Eye (tissue), 1 donor: ENCODE results near the gene STK33.
"Not testable (repeated sequence)": the region's sequence is repeated elsewhere in the genome, so short reads cannot be mapped to it uniquely, and the experiment has no call there.

Experiments
- DNase-seq: peaks from one replicate; pipeline ENCODE4 v3.0.0-alpha.2; 2015

STK33 gene

GRCh38 chr11:8533332-8533731, 60.7 kb downstream of the STK33 start:
- no peak for DNase-seq

DNA sequence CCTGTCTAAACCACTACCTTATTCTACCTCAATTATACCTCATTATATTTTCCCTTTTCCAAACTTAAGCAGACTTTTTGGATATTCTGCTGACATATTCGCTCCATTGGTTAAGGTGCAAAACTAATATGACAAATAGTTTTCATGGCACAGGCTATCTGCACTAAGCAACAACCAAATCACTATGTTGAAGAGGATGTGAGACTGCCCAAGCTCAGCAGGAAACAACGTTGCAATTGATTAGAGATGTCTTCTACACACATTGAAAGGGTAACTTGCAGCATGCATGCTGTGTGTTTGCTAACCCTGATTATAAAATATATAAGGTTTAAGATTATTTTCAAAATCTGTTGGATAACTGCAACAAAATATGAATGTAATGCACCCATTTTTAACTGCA, 61.6 kb downstream of the STK33 start:
- no peak for DNase-seq

GRCh38 chr11:8531982-8532381, 62.0 kb downstream of the STK33 start:
- DNase-seq: no peak

- DNase-seq: peak; percentile 66
Observed at GRCh38 chr11:8531312-8531711, 62.7 kb downstream of the STK33 start.

DNA sequence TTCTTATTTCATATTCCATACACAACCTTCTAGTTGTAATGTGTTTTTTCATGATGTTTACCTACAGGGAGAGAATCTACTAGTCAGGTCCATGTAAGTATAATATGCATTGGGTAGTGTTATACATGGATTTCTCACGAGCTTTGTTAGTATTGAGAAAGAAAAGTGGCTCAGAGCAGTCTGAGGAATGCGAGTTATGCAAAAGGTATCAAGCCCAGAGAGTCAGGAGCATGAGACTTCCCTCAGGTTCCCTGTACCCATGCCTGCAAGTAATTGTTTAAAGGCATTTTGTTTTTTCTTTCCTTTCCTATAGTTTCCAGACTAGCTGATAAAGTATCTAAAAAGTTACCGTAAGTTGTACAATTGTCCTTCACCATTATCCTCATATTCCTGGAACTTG, 66.1 kb downstream of the STK33 start:
- DNase-seq: no peak

- DNase-seq: no peak
Observed at GRCh38 chr11:8523396-8523795, 70.6 kb downstream of the STK33 start.

GRCh38 chr11:8512547-8512946, 81.5 kb downstream of the STK33 start:
- no peak for DNase-seq

DNA sequence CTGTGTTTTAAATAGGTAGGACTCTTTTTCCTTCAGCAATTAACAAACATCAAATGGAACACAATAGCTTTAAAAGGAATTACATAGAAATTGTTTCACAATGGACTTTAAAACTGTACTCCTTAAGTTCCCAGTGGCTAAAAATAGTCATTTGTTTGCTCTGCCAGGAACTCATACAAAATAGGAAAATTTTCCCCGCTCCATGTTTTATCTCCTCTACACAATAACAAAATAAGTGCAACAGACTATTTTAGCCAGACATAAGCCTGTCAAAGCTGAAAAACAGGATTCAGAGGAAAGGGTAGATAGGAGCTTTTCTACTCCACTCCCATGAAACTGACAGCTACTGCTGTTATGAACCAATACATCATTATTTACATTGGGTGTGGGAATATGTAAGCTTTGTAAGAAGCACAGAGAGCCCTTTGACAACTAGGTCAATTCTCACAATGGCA, 90.1 kb downstream of the STK33 start:
- DNase-seq: no peak

DNA sequence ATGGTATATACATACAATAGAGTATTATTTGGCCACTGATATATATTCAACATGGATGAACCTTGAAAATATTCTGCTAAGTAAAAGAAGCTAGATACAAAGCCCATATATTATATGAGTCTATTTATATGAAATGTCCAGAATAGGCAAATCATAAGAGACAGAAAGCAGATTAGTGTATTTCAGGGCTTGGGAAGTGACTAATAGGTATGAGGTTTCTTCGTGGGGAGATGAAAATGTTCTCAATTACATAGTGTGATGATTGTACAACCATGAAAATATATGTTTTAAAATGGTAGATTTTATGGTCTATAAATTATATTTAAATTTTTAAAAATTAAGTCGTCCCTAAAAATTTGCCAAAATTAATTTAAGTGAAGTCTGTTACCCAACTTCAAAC, 92.2 kb downstream of the STK33 start:
- no peak for DNase-seq

- no peak for DNase-seq
Observed at GRCh38 chr11:8488395-8488794, 105.6 kb downstream of the STK33 start.

DNA sequence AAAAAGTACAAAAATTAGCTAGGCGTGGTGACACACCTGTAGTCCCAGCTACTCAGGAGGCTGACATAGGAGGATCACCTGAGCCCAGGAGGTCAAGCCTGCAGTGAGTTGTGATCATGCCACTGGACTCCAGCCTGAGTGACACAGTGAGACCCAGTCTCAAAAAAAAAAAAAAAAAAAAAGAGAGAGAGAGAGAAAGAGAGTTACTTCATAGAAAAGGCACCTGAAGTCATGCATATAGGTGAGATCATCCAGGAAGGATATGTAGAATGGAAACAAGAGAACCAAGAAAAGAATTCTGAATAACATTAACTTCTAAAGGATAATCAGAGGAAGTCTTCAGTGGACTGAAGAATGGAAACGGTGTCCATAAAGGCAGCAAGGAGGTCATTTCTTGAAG, 106.8 kb downstream of the STK33 start:
- DNase-seq: no peak

DNA sequence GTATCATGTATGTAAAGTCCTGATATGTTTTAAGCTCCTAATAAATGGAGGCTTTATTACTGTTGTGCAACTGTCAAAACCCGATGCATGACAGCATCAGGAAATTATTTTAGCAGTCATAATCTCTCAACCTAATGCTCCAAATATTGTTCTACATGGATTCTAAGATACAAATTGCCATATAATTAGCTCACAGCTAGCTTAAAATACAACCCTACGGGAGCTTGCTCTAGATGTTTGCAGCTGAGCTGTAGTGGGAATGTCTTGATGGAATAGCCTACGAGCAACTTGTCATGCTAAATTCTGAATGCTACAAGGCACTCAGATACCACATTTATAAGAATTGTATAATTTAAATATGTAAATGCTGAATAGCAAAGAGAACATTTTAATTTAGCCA, 109.8 kb downstream of the STK33 start:
- DNase-seq: no peak

DNA sequence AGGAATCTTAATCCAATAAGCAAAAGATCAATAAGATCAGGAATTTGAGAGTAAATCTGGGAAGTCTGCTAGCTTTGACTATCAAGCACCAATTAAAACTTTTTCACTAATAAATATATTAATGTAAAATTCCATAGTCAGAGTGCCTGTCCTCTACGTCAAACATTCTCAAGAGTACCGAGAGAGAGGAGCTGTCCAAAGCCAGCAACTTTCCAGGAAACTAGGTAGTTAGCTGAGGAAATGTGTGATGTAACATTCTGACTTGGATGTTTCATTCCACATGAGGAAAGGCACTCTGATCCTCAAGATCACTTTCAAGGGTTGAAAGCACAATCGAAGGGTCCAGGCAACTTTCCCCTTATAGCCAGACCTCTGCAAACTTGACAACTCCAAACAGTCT, 113.2 kb downstream of the STK33 start:
- DNase-seq: no peak

DNA sequence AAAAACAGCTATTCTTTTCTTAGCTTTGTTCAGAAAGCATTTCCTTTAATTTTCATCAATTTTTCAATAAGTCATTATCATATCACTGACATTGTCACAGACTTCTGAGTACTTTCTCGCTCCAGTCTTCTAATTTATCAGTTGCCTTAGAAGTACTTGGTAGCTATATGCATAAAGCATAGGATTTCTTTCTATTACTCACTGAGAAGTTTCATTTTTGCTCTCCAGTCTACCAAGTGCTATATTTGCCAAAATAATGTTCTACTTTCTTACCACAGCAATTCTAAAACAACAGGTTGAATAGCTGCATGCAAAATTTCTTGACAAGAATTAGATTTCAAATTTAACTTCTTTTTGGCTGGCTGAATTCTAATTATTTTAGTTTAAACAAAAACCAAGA, 116.3 kb downstream of the STK33 start:
- no peak for DNase-seq

GRCh38 chr11:8477151-8477550, 116.9 kb downstream of the STK33 start:
- DNase-seq: no peak

- not testable (repeated sequence) for DNase-seq
Observed at GRCh38 chr11:8467806-8468205, 126.2 kb downstream of the STK33 start.

GRCh38 chr11:8467356-8467755, 126.7 kb downstream of the STK33 start:
- not testable (repeated sequence) for DNase-seq

DNA sequence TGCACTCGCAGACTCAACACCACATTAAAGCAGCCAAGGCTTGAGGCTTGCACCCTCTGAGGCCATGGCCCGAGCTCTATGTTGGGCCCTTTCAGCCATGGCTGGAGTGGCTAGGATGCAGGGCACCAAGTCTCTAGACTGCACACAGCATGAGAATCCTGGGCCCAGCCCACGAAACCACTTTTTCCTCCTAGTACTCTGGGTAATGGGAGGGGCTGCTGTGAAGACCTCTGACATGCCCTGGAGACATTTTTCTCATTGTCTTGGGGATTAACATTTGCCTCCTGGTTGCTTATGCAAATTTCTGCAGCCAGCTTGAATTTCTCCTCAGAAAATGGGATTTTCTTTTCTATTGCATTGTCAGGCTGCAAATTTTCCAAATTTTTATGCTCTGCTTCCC, 127.1 kb downstream of the STK33 start:
- not testable (repeated sequence) for DNase-seq

DNA sequence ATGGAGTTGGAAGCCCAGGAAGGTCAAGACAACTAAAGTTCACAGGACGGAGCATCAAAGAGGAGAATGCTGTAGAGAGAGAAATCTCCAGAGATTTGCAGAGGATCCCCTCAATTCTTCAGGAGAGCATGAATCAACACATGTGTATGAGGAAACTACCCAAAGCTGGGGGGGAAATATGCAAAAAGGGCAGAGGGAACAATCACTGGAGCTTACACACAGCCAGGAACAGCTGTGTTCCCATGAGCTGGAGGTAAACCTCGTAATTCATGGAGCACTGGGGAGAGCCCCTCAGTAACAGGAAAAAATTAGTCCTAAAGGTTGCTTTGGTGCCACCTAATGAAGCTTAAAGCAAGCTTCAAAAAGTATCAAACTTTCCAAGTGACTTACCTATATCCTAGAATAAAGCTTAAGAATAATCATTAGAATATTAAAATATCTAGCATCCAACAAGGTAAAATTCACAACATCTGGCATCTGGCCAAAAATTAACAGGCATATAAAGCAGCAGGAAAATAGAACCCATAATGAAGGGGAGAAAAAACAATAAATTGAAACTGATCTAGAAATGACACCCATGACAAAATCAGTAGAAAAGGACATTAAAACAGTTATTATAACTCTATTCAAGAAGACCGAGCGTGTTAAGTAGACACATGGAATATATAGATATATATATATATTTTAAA, 134.2 kb downstream of the STK33 start:
- DNase-seq: no peak

- DNase-seq: peak; percentile 74
Observed at GRCh38 chr11:8442301-8442700, 151.7 kb downstream of the STK33 start.

GRCh38 chr11:8440649-8441048, 153.4 kb downstream of the STK33 start:
- no peak for DNase-seq

DNA sequence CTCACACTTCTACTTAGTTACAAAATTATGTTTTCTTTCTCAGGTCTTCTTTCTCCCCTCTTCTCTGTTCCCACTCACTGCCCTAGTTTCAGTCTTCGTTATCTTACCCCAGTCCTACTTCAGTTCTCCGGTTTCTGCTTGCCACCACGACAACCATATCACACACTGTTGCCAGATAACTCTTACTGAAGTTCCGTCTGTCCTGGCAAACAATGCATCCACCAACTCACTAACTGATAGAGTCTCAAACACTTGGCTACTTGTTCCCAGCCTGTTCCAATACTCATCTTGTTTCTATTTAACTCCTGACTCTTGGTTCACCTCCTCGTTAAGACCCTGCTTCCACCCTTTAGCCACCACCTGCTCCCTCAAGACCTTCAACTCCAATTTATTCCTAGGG, 164.5 kb downstream of the STK33 start:
- DNase-seq: no peak

GRCh38 chr11:8426076-8426475, 168.0 kb downstream of the STK33 start:
- no peak for DNase-seq

DNA sequence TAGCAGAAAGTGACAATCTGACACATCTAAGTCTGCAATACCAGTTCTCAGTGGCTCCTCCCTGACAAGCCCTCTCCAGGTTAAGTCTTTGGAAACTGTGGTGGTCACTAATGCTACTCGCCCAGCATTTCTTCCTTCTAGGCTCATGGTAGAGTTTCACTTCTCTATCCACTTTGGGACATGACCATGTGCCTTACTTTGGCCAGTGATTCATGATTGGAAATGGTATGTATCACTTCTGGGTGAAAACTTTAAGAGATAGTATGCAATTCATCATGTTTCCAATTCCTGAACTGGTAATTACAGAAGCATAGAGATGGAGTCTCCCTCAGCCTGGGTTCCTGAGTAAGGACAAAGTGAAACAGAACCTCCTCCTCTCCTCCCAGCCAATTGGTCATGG, 178.8 kb downstream of the STK33 start:
- no peak for DNase-seq
